ENCODE measurements around the gene SLC47A2. TPM values are rescaled to one million over a fixed set of nuclear protein-coding genes. Genes with fewer than 3 reads are reported as not detected.

SLC47A2 gene
- total and polyA plus RNA-seq, 2 experiments from 2014 or later: not detected

- TF ChIP-seq REST (IDR thresholded peaks at IDR 0.05; ENCODE audit: unreplicated experiment) (no peak), ETS1 (IDR thresholded peaks at IDR 0.05) (no peak)
Observed at GRCh38 chr17:19720631-19721426, 4.4 kb upstream of the SLC47A2 start (continued).

- Histone ChIP-seq H3F3A (replicated peaks; ENCODE audit: low read depth) (no peaks in the 10 kb centered on the region), H3K36me3 (ENCODE audit: insufficient read depth) (no peaks in the 10 kb centered on the region), H3K27me3 (ENCODE audit: insufficient read depth) (no peaks in the 10 kb centered on the region), H3K4me2 (no peak overlapping the region), H3K79me2 (replicated peaks; ENCODE audit: insufficient read depth) (no peaks in the 10 kb centered on the region), H2AFZ (no peak overlapping the region), H3K9me2 (ENCODE audit: insufficient read depth) (no peaks in the 10 kb centered on the region), H4K20me1 (replicated peaks; ENCODE audit: insufficient read depth) (no peaks in the 10 kb centered on the region), H3K27ac (ENCODE audit: low read depth) (no peak overlapping the region), H3K4me1 (ENCODE audit: insufficient read depth) (no peaks in the 10 kb centered on the region), H3K4me3 (no peak overlapping the region)
- no peaks in the 10 kb centered on the region; the same call in 2 of the 3 replicates for H3K9me3 Mint-ChIP-seq
- no peaks in the 10 kb centered on the region; the same call in 2 of the 3 replicates for H3K36me3 Mint-ChIP-seq (ENCODE audit: low read depth)
- ATAC-seq: no peak
- H3K4me1 Mint-ChIP-seq: peaks cover 2% of the 10 kb centered on the region; the same call in 2 of the 3 replicates
- DNase-seq (ENCODE audit: low spot score): no peak
- no peak overlapping the region for H3K4me3 Mint-ChIP-seq
- peaks cover 7% of the 10 kb centered on the region for H3K27me3 Mint-ChIP-seq (ENCODE audit: insufficient read depth, low read depth, poor library complexity)
- peak overlapping the region; percentile 16; the same call in 1 of the 2 replicates for H3K27ac Mint-ChIP-seq
- TF ChIP-seq EZH2phosphoT487 (IDR thresholded peaks at IDR 0.05; ENCODE audit: unreplicated experiment) (no peak), CTCF (conservative IDR thresholded peaks at IDR 0.05; ENCODE audit: low read depth in 2 of 2) (no peak), EZH2 (IDR thresholded peaks at IDR 0.05; ENCODE audit: low read depth, unreplicated experiment) (no peak), POLR2AphosphoS5 (IDR thresholded peaks at IDR 0.05; ENCODE audit: low read depth) (no peak), JUNB (IDR thresholded peaks at IDR 0.05; ENCODE audit: unreplicated experiment) (no peak), CREB1 (CRISPR knock-in tag; IDR thresholded peaks at IDR 0.05; ENCODE audit: low read depth) (no peak), NANOG (IDR thresholded peaks at IDR 0.05; ENCODE audit: borderline replicate concordance) (no peak), STAT1 (IDR thresholded peaks at IDR 0.05; ENCODE audit: unreplicated experiment) (no peak), ETS1 (IDR thresholded peaks at IDR 0.05) (no peak)
Observed at GRCh38 chr17:19720210-19720475, 3.8 kb upstream of the SLC47A2 start.
